ENCODE measurements around the gene FYN.

FYN gene

GRCh38 chr6:111784433-111784832, 88.8 kb downstream of the FYN start:
- DNase-seq: no peak

- DNase-seq: no peak
These were observed 90.3 kb downstream of the FYN start for GRCh38 chr6:111782887-111783466.

- DNase-seq: peak; percentile 24
These were observed 91.0 kb downstream of the FYN start for GRCh38 chr6:111782192-111782809.

GRCh38 chr6:111781041-111781708, 92.1 kb downstream of the FYN start:
- DNase-seq: peak; percentile 47

GRCh38 chr6:111780393-111780792, 92.9 kb downstream of the FYN start:
- no peak for DNase-seq

- no peak for DNase-seq
These were observed 93.6 kb downstream of the FYN start for GRCh38 chr6:111779660-111780059.

- no peak for DNase-seq
These were observed 94.2 kb downstream of the FYN start for GRCh38 chr6:111779031-111779430.

GRCh38 chr6:111777357-111777756, 95.9 kb downstream of the FYN start:
- peak; percentile 38 for DNase-seq

GRCh38 chr6:111776236-111777221, 96.7 kb downstream of the FYN start:
- DNase-seq: no peak

- DNase-seq: no peak
These were observed 97.9 kb downstream of the FYN start for GRCh38 chr6:111775145-111775922.

GRCh38 chr6:111774346-111774703, 98.9 kb downstream of the FYN start:
- DNase-seq: no peak

GRCh38 chr6:111773501-111774345, 99.5 kb downstream of the FYN start:
- DNase-seq: no peak

GRCh38 chr6:111772381-111772780, 100.9 kb downstream of the FYN start:
- DNase-seq: no peak

GRCh38 chr6:111771629-111772028, 101.6 kb downstream of the FYN start:
- no peak for DNase-seq

GRCh38 chr6:111771094-111771432, 102.2 kb downstream of the FYN start:
- DNase-seq: no peak

- DNase-seq: no peak
These were observed 102.8 kb downstream of the FYN start for GRCh38 chr6:111770263-111771093.

GRCh38 chr6:111769365-111770152, 103.7 kb downstream of the FYN start:
- no peak for DNase-seq

GRCh38 chr6:111768431-111768770, 104.9 kb downstream of the FYN start:
- DNase-seq: no peak

- no peak for DNase-seq
These were observed 105.4 kb downstream of the FYN start for GRCh38 chr6:111767752-111768430.

All from hematopoietic multipotent progenitor cell treated with erythropoietin and hydrocortisone succinate and interleukin-3 and kit ligand, for 8 days (in vitro differentiated cells).